Spinal cord (tissue), 10 donors: ENCODE data around the gene VMO1. TPM values are rescaled to one million over a fixed set of nuclear protein-coding genes. Genes with fewer than 3 reads are reported as not detected.

ENCODE experiments used
- DNase-seq, 6 donors: peaks; one replicate each; pipeline versions ENCODE4 v3.0.0 to v3.0.0-alpha.2; 2013 to 2015; ENCODE audit warnings: low spot score in 6 of 6, low read depth in 4 of 6
- H3K27ac ChIP-seq: one replicate; pipeline ENCODE4 v1.5.1; 2013; ENCODE audit warnings: low read depth, low read length, control low read depth
- H3K27me3 ChIP-seq: one replicate; pipeline ENCODE4 v1.6.1; 2013; ENCODE audit warnings: low read length; ENCODE audit not compliant: control insufficient read depth, insufficient read depth
- H3K36me3 ChIP-seq: one replicate; pipeline ENCODE4 v1.6.1; 2013; ENCODE audit warnings: low read length; ENCODE audit not compliant: control insufficient read depth, insufficient read depth
- H3K4me1 ChIP-seq: one replicate; pipeline ENCODE4 v1.6.1; 2013; ENCODE audit warnings: low read length; ENCODE audit not compliant: control insufficient read depth, insufficient read depth
- H3K4me3 ChIP-seq: one replicate; pipeline ENCODE4 v1.5.1; 2013; ENCODE audit warnings: low read depth, low read length, control low read depth
- H3K9me3 ChIP-seq: one replicate; pipeline ENCODE4 v1.6.1; 2013; ENCODE audit warnings: low read length; ENCODE audit not compliant: control insufficient read depth, insufficient read depth
- WGBS: methylation state at CpG from one replicate; pipeline ENCODE4 v1.1.5; 2013; ENCODE audit warnings: missing lambda C conversion rate; ENCODE audit not compliant: insufficient coverage; 5-methylcytosine and 5-hydroxymethylcytosine counted together
- polyA plus RNA-seq, 2 donors: library from polyadenylated mRNA; unstranded; fragments of 120-200 nt; gene quantifications; one replicate each; pipeline ENCODE4 v1.2.1, GENCODE V29; 2013; ENCODE audit not compliant: insufficient read length in 2 of 2
- total RNA-seq, 2 donors: library from RNA; depleted of rRNA in 1 of 2; stranded (reverse); fragments of 120-200 nt in 1 of 2; fragments of >200 nt in 1 of 2; gene quantifications; one replicate each; pipeline versions ENCODE4 v1.2.3 to v1.2.4, GENCODE V29; 2013 to 2014
- donor health status: healthy.

VMO1 gene
- total and polyA plus RNA-seq, 4 donors: 0.99 to 2.7 (median 2.0) TPM

- no CpG with 5 or more reads among the region's 9 CpGs for WGBS
- no peak for DNase-seq
- Histone ChIP-seq H3K4me1 (peaks cover 22% of the 10 kb centered on the region), H3K27me3 (peaks cover 68% of the 10 kb centered on the region), H3K27ac (no peak overlapping the region), H3K36me3 (no peaks in the 10 kb centered on the region), H3K9me3 (no peaks in the 10 kb centered on the region), H3K4me3 (no peak overlapping the region)
These were observed 42.3 kb downstream of the VMO1 start for GRCh38 chr17:4743898-4744297.

- Histone ChIP-seq H3K27me3 (peaks cover 70% of the 10 kb centered on the region), H3K9me3 (no peaks in the 10 kb centered on the region), H3K4me1 (peaks cover 29% of the 10 kb centered on the region), H3K27ac (no peak overlapping the region), H3K36me3 (no peaks in the 10 kb centered on the region), H3K4me3 (no peak overlapping the region)
- no peak for DNase-seq
- 79% methylated on average over 4 of the region's 8 CpGs for WGBS
These were observed 42.9 kb downstream of the VMO1 start for GRCh38 chr17:4743216-4743615.

- no peaks in the 10 kb centered on the region for H3K9me3 ChIP-seq
- peaks cover 75% of the 10 kb centered on the region for H3K27me3 ChIP-seq
- H3K27ac ChIP-seq: no peak overlapping the region
- no peaks in the 10 kb centered on the region for H3K36me3 ChIP-seq
- DNase-seq: no peak
- peaks cover 32% of the 10 kb centered on the region for H3K4me1 ChIP-seq
- H3K4me3 ChIP-seq: no peak overlapping the region
- WGBS: 80% methylated on average over 7 of the region's 10 CpGs
These were observed 43.5 kb downstream of the VMO1 start for GRCh38 chr17:4742629-4743028.

GRCh38 chr17:4742133-4742532, 44.0 kb downstream of the VMO1 start:
- no peaks in the 10 kb centered on the region for H3K36me3 ChIP-seq
- no peak overlapping the region for H3K27ac ChIP-seq
- DNase-seq: no peak
- H3K4me3 ChIP-seq: no peak overlapping the region
- WGBS: 79% methylated on average over 8 of the region's 9 CpGs
- no peaks in the 10 kb centered on the region for H3K9me3 ChIP-seq
- peaks cover 32% of the 10 kb centered on the region for H3K4me1 ChIP-seq
- peaks cover 78% of the 10 kb centered on the region for H3K27me3 ChIP-seq

GRCh38 chr17:4741544-4741943, 44.6 kb downstream of the VMO1 start:
- no peaks in the 10 kb centered on the region for H3K9me3 ChIP-seq
- peaks cover 78% of the 10 kb centered on the region for H3K27me3 ChIP-seq
- no peak overlapping the region for H3K4me3 ChIP-seq
- 80% methylated on average over 3 of the region's 8 CpGs for WGBS
- H3K27ac ChIP-seq: no peak overlapping the region
- no peak for DNase-seq
- H3K4me1 ChIP-seq: peaks cover 32% of the 10 kb centered on the region
- H3K36me3 ChIP-seq: no peaks in the 10 kb centered on the region

- peaks cover 29% of the 10 kb centered on the region for H3K4me1 ChIP-seq
- H3K36me3 ChIP-seq: no peaks in the 10 kb centered on the region
- DNase-seq: no peak
- H3K27ac ChIP-seq: no peak overlapping the region
- H3K4me3 ChIP-seq: no peak overlapping the region
- peaks cover 76% of the 10 kb centered on the region for H3K27me3 ChIP-seq
- H3K9me3 ChIP-seq: no peaks in the 10 kb centered on the region
- 82% methylated on average over 6 of the region's 8 CpGs for WGBS
These were observed 45.6 kb downstream of the VMO1 start for GRCh38 chr17:4740584-4740983.

GRCh38 chr17:4740025-4740351, 46.2 kb downstream of the VMO1 start:
- Histone ChIP-seq H3K27ac (no peak overlapping the region), H3K9me3 (no peaks in the 10 kb centered on the region), H3K4me1 (peaks cover 23% of the 10 kb centered on the region), H3K27me3 (peaks cover 70% of the 10 kb centered on the region), H3K4me3 (peak overlapping the region; percentile 29), H3K36me3 (peaks cover 2% of the 10 kb centered on the region)
- no peak for DNase-seq
- WGBS: 9% methylated on average over 13 of the region's 13 CpGs

- peaks cover 63% of the 10 kb centered on the region for H3K27me3 ChIP-seq
- H3K4me3 ChIP-seq: peak within 1 kb of the TSS; percentile 62
- peaks cover 4% of the 10 kb centered on the region for H3K36me3 ChIP-seq
- under 1% methylated on average over 100 of the region's 100 CpGs for WGBS
- H3K27ac ChIP-seq: no peak within 1 kb of the TSS
- no peaks in the 10 kb centered on the region for H3K9me3 ChIP-seq
- DNase-seq: peak in 2 of 6 donors; percentile 9 to 61
- H3K4me1 ChIP-seq: peaks cover 19% of the 10 kb centered on the region
These were observed 46.8 kb downstream of the VMO1 start, which contains the start of the genes CXCL16 and ZMYND15 for GRCh38 chr17:4739122-4740024. CXCL16 (minus strand) TSS chr17:4739928; CDS start chr17:4739339, 589 bp downstream. ZMYND15 (plus strand) TSS chr17:4739833; CDS start chr17:4740549, 716 bp downstream.

- no peak for DNase-seq
- peak overlapping the region; percentile 62 for H3K4me3 ChIP-seq
- H3K27ac ChIP-seq: no peak overlapping the region
- 8% methylated on average over 34 of the region's 41 CpGs for WGBS
- peaks cover 54% of the 10 kb centered on the region for H3K27me3 ChIP-seq
- peaks cover 4% of the 10 kb centered on the region for H3K36me3 ChIP-seq
- no peaks in the 10 kb centered on the region for H3K9me3 ChIP-seq
- peaks cover 19% of the 10 kb centered on the region for H3K4me1 ChIP-seq
These were observed 47.7 kb downstream of the VMO1 start for GRCh38 chr17:4738136-4739121.
